ENCODE results near the gene AGXT.

Gene AGXT

DNA sequence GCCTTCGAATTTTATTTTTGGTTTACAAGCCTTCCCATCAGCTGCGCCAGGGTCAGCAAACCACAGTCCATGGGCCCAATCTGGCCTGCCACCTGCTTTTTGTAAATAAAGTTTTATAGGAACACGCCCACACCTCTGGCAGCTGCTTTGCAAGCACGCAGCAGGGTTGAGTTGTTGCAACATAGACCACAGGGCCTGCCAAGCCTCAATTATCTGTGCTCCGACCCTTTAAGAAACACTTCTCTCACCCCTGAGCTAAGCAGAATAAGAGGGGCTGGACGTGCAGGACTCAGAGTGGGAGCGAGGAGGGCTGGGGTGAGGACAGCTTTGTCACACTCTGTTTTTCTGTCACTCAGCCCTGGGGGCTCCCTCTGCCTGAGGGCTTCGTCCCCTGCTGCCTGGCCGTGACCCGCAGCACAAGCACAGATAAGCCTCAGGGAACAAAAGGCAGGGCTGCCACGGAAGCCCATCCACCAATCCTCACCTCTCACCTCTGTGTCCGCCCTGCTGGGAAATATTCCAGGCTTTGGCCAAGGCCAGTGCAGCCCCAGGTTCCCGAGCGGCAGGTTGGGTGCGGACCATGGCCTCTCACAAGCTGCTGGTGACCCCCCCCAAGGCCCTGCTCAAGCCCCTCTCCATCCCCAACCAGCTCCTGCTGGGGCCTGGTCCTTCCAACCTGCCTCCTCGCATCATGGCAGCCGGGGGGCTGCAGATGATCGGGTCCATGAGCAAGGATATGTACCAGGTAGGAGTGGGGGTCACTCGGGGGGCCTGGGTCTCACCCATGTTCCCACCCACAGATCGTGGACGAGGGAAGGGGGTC lies at the start of gene AGXT:
AGXT (plus strand) TSS at position 539 of the 823 bp plus-strand sequence; CDS start at position 581, 42 bp downstream.
- DNase-seq, result no peak

DNA sequence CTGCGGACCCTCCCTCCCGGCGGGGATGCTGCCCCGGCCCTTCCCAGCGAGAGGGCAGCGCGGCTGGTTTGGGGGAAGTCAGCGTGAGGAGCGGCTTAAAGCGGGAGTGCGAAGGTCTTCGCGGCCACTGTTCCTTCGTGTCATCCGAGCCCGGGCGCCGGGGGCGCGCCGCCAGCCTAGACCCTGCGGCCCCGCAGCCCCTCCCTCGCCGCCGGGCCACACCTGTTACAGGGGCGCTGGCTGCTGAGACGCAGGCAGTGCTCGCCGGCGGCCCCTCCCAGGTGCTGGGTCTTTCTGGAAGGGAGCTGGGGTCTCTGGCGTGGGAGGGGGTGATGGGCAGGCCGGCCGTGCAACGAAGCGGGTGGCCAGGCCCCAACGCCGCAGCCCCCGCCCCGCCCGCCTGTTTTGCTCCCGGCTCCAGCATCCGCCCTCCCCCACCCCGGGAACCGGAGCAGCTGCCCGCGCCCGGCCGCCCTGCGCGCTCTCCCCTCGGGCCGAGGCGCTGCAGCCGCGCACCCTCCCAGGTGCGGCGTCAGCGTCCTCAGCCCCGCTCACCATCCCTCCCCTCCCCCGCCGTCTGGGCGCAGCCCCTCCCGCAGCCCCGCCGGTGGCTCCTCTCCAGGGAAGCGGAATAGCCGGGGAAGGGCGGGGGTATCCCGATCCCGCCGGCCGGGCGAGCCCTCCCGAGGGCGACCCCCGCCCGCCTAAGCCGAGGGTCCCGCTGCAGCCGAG lies 49.3 kb upstream of the AGXT start:
- DNase-seq, result peak in 2 of 14 donors; percentile 47 to 61

DNA sequence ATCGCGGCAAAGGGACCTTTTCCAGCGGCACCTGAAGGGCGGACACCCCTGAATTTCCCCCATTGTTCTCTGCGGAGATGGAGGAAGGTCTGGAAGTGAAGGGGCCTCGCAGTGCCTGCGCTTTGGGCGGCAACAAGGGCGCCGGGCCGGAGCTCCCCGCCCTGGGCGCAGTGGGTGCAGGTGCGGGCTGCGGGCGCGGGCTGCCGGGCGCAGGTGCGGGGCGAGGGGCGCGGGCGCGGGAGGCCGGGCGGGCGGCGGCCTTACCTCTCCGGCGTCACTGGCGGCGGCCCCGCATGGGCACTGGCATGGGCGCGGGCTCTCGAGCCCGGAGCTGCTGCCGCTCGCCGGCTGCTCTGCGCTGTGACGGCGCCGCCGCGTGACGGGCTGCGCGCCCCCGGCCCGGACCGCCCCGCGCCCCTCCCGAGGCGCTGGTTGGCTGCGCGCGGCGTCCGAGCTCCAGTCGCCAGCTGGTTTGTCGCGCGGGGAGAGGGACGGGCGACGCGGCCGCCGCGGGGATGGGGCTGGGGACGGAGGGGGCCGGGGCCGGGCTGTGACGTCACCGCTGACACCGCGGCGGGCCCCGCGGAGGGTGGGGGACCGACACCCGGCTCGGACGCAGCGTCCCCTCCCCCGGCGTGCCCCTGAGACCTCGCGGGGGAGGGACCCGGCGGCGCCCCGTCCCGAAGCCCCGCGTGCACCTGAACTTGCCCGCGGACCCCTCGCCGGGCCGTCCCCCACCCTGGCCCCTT lies 48.6 kb upstream of the AGXT start, which contains the start of gene KIF1A:
KIF1A (minus strand) TSS at position 362 of the 749 bp plus-strand sequence. CDS start 22,467 bp downstream, outside the sequence.
- peak in 13 of 14 donors; percentile 43 to 92 (median 79) for DNase-seq

DNA sequence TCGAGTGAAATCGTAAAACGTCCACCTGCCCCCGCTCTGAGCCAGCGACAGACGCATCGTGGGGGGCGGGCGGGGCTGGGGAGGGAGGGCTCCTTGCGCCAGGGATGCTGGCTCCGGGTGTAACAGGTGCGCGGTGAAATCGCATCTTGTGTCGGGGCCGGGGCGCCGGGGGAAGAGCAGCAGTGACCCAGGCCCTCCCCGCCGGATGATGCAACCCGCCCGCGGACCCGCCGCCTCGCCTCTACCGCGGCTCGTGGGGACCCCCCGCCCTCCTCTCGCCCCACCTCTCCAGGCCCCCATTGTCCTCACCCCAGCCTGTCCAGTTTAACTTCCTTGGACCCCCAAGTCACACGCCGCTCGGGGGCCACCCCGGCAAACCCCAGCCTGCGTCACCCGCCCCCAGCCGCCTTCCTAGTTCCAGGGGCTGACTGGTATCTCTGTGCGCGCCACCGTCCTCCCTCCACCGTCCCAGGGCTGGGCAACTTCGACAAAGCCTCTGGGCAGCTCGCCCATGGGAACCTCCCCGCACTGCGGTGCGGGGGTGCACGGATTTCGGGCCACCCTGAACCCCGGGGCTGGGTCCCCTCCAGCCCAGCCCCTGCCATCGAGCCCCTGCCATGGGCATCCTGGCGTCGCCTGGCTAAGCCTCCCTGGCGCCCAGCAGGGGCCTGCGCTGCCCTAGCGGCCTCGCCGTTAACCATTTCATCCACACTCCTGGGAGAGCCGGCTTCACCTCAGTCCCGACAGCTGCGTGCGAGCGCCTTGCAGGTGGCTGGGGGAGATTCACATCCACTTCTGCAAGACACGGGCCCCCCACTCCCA lies 47.8 kb upstream of the AGXT start:
- DNase-seq, result peak in 7 of 14 donors; percentile 39 to 77 (median 64)

DNA sequence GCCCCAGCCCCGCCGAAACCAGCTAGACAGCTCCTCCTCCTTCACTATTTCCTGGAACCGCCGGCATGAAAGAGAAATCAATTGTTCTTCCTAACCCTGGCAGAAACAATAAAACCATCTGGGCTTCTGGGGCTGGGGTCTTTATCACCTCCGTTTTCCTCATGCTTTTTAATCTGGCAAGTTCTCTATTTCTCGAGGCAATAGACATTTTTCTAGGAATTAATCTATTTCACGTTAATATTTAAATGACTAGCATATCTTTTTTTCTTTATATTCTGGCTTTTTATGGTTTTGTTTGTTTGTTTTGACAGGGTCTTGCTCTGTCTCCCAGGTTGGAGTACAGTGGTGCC lies 47.2 kb upstream of the AGXT start:
- no peak for DNase-seq

DNA sequence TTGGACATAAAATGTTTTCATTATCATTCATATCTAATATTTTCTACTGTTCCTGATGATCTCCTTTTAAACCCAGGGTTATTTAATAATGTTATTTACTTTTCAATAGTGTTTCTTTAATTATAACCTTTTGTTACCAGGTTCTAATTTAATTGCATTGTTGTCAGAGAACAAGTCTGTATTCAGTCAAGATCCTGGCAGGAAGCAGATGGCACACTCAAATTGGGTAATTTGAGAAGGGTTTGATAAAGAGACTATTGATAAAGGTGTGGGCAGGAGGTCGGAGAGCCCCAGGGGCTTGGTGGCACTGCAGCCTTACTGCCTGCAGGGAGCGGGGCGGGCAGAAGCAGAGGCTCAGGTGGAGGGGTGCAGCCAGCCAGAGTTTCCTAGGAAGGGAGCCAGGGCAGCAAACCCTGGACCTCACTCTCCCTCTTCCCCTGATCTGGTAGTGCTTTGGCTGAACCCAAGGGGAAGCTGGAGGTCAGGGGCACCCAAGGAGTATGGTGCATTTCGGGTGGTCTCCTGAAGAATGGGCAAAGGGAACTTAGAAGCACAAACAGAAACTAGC lies 46.3 kb upstream of the AGXT start:
- no peak for DNase-seq

DNA sequence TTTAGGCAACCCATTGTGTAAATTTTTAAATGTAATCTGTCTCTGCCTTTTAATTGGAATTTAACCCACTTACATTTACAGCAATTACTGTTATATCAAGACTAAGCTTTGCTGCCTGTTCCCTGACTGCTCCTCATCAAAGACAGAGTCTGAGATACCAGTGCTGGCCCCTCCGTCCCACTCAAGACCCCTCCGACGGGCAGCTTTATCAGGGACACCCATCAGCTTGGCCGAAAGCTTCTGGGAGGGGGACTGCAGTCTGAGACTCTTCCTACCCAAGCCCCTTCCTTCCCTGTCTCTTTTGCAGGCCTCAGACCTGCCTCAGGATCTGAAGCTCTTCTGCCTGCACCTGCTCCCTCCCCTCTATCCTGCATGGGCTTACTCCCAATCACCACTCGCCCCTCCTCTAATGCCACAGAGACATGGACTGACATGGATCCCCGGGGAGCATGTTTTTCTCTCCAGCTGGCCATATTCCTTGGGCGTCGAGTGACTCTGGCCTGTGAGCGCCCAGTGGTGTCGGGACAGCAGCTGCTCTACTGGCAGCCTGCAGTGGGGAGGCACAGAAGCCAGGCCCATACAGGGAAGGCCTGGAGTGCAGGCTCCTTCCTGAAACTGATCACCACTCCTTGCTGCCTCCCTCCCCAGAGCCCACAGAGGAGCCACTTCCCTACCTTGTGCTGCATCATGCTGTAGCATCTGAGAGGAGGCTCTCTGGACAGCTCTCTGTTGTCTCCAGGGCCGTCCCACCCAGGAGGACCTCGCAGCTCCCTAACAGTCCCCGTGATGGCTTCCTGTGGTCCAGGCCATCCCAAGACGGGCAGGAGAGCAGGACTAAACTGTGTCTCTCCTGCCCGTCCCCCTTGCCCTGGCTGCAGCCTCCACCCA lies 44.9 kb upstream of the AGXT start:
- no peak for DNase-seq

DNA sequence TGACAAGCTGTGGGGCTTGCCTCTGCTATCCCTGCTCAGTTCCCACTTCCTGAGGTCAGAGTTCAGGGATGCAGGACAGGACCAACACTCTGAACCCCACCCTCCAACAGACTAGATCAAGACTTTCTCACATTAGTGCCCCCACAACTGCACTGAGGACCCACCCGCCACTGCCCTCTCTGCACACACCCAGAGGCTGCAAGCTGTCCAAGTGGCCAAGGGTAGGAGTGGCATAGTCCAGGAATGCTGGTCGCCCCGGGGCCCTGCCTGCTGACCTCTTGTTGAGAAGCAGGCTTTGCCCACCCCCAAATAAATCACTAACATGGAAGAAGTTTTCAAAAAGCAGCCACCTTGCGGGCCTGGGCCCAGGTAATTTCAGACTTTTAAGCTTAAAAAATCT lies 43.1 kb upstream of the AGXT start:
- no peak for DNase-seq

DNA sequence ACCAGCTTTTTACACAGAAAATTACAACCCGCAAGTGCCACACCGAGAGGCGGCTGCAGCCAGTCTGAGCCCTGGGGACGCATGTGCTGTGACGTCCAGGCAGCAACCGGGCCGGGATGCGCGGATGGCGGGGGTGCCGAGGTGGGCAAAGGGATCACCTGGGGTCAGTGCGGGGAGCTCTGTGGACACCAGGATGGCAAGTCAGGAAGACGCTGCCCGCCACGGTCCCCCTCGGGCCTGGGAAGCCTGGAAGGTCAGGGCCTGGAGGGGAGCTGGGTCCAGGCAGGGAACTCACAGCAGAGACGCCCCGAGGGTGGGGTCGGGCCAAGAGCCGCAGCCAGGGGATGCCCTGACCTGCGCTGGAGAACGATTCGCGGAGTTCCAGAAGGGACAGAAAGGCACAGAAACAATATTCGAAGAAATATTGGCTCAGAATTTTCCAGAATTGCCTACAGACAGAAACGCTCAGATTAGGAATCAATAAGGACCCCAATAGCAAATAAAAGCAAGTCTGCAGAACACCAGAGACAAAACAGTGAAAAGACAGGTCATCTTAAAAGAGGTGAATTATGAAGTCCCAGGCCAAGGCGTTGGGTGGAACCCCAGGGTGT lies 36.9 kb upstream of the AGXT start:
- peak in 2 of 14 donors; percentile 21 to 56 for DNase-seq

DNA sequence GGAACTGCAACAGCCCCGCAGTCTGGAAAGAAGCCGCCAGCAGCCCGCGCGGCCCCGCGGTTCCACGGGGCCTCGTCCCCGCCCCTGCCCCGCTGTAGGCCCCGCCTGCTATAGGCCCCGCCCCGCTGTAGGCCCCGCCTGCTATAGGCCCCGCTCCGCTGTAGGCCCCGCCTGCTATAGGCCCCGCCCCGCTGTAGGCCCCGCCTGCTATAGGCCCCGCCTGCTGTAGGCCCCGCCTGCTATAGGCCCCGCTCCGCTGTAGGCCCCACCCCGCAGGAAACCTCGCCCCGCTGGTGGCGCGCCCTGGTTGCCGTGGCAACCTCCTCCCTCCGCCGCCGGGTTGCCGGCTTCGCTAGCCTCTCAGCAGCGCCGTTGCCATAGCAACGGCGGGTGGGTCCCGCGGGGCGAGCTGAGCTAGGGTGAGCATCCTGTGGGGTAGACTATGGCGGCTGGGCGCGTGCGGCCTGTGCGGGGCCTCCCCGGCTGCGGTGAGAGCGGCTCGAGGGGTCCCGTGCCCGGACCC lies 36.4 kb upstream of the AGXT start:
- DNase-seq, result peak; percentile 8 to 98 (median 80)

DNA sequence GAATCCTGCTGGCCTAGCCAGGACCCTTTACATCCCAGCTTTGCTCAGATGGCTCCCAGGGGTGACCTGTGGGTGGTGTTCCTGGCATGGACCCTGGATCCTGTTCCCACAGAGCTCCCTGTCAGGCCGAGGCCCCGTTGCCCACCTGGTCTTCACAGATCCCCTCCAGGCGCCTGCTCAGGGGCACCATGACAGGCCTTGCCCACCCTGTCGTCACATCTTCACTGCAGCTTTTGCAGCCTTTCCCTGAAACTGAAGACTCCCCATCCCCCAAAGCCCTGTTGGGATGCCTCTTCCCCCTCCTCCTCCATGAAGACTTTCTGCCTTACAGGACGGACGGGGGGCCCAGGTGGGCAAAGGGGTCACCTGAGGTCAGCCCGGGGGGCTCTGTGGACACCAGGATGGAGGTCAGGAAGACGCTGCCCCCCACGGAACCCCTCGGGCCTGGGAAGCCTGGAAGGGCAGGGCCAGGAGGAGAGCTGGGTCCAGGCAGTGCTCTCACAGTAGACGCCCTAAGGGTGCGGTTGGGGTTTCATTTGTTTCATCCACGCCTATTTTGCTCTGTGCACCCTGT lies 35.6 kb upstream of the AGXT start:
- DNase-seq, result peak in 1 of 14 donors; percentile 61

DNA sequence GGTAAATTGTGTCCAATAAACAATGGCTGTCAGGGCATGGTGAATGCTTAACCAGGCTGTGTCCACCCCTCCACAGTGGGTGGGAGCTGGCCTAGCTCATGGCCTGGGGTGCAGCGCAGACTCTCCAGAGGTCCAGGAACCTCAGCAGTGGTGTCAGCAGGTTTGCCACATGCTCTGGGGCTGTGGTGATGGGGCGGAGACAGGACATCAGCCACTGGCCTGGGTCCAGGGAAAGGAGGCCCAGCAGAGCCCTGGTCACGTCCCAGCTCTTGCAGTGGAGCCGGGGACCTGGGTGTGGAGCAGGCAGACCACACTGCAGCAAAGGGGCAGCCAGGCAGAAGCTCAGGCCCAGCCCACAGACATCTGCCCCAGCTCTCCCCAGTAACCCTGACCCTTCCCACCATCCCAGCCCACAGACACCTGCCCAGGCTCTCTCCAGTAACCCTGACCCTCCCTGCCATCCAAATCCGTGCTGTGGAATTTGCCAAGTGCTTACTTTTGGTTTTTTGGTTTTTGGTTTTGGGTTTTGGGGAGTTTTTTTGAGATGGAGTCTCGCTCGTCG lies 34.8 kb upstream of the AGXT start:
- DNase-seq, result no peak

DNA sequence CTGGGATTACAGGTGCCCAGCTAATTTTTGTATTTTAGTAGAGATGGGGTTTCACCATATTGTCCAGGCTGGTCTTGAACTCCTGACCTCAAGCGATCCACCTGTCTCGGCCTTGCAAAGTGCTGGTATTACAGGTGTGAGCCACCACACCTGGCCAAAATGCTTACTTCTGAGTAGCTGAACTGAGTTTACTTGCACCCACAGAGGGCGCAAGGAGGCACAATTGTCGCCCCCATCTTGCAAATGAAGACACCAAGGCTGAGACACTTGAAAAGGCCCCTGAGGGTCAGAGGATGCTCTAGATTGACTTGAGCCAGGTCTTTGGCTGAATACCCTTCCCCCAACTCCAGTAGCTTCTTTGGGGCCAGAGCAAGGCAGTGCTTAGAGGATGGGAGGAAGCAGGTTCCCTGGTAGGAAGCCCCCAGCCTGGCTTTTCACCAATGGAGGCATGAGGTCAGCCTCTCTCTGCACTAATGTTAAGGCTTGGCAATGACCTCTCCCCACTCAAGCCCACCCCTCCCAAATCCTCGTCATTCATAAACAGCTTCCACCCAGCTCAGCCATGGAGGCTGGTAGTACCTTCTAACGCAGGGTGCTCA lies 34.1 kb upstream of the AGXT start:
- DNase-seq, result no peak

DNA sequence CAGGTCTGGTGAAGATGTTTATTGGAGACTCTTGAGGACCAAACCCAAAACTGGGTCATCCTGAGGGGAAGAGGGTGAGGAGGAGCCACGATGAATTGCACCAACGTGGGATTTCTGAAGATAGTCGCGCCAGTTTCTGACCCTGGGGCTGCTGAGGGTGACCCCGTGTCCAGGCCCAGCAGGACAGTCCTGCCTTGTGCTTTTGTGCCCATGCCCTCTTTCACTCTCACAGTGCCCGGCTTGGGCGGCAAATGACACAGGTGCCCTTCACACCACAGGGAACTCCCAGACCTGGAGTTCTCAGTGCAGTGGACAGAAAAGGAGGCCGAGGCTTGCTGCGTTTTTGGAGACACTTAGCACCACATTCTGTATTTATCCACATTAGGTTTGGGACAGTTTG lies 33.1 kb upstream of the AGXT start:
- DNase-seq, result no peak

DNA sequence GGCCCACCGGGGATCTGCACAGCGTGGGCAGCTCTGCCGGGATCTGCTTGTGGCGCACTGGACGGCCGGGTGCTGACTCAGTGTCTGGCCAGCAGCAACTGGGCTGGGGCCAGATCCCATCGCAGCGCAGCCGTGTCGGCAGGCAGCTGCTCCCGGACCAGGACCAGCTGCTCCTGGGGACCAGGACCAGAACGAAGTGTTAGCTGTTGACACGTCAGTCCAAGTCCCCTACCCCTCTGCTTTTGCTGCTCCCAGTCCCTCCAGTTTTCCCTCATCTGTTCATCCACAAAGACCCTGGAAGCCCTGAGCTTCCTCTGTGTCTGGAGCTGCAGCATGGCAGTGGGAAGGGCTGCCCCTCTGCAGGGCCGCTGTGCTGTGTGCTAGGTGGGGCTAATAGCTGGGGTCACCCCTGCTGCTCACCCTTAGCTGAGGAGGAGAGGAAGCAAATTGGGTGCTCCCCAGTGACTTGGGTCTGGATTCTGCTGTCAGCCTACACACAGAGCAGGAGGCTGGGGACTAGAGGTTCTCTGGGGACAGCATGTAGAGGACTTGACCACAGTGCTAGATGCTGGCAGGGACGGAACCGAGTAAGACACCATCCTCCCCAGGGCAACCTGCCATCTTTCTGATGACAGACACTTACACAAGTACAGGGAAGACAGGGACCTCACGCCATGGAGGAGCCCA lies 31.7 kb upstream of the AGXT start:
- DNase-seq, result peak in 6 of 14 donors; percentile 15 to 76 (median 34)

DNA sequence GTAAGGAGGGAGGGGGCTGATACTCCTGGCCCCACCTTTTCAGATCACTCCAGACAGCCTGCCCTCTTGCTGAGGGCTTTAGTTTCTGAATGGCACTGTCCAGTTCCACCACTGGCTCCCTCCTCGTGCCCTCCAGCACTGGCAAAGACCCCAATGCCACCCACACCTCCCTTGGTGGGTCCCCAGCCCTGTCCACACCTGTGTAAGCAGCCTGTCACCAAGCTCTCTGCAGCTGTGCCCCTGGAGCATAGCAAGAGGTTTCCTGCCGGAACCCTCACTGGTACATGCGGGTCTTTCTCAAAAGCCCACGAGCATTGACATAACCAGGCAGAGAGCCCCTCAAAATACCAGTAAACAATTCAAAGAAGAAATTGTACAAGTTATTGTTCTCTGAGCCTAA lies 31.0 kb upstream of the AGXT start:
- DNase-seq, result no peak

DNA sequence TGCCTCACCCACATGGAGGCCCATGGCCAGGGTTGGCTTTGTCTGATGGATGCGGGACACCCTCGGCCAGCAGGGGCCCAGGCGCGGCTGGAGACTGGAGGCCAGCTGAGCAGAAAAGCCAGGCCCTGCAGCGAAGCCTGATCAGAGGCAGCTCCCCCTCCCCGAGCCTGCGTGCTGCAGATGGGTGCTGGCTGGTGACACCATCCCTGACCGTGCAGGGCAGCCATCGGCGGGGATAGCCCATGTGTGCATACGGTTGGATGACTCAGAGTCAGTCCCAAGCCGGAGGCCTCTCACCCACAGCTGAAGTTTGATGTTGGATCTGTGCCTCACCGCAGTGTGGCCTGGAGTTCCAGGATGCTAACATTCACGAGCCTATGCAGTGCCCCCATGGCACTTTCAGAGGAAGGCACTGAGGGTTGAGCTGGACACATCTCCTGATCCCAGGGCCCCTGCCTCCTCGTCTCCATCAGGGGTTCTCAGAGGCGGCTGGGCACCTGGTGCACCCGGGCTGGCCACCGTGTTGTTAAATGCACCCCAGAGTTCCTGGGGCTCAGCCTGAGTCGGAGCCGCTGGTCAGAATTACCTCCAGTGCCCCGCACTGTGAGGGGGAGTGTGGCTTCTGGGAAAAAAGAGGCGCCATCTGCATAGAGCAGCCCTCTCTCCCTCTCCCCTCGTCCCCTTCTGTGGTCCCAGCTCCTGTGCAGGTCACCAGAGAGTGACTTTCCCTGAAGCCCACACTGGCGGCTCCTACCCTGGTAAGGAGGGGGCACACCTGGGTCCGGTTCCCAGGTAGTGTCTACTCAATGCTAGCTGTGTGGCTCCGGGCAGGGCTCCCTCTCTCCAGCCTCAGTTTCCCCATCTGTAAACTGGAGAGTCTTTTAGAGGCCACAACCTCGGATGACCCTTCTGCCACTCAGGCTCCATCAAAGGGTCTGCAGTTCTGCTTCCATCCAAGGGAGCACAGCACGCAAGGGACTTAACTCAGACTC lies 29.2 kb upstream of the AGXT start:
- no peak for DNase-seq

Data from C1 segment of cervical spinal cord (tissue), 14 donors.